ENCODE measurements around the gene KLHL29. TPM values are rescaled to one million over a fixed set of nuclear protein-coding genes. Genes with fewer than 3 reads are reported as not detected.

The KLHL29 gene
- total and polyA plus RNA-seq, 2 donors (not counting 3 experiments of a cell fraction or from before 2014, with no cell fraction given), result 4.6 to 12.7 TPM

- DNase-seq (ENCODE audit: low read depth, low spot score) (no peak), FAIRE-seq (no peak)
- Histone ChIP-seq H2AFZ (ENCODE audit: low read depth, low read length) (no peak overlapping the region), H3K4me1 (ENCODE audit: control insufficient read depth, extremely low read depth, insufficient read depth, low read length) (peaks cover 8% of the 10 kb centered on the region), H3K79me2 (ENCODE audit: control insufficient read depth, insufficient read depth, low read length) (no peaks in the 10 kb centered on the region), H3K9me1 (replicated peaks; ENCODE audit: control insufficient read depth, extremely low read depth, insufficient read depth, low read length) (no peaks in the 10 kb centered on the region), H3K36me3 (ENCODE audit: control insufficient read depth in 2 of 2, extremely low read depth in 1 of 2, insufficient read depth in 2 of 2, low read length in 2 of 2) (no peaks in the 10 kb centered on the region), H3K27me3 (ENCODE audit: control insufficient read depth in 2 of 2, insufficient read depth in 2 of 2, low read length in 2 of 2) (no peaks in the 10 kb centered on the region), H3K4me2 (ENCODE audit: insufficient read depth, low read length) (no peak overlapping the region), H3K9ac (replicated peaks; ENCODE audit: extremely low read depth, insufficient read depth, low read length) (no peak overlapping the region), H3K27ac (ENCODE audit: insufficient read depth, low read depth, low read length) (no peak overlapping the region), H3K4me3 (replicated peaks in 1 of 3; ENCODE audit: insufficient read depth in 1 of 3, low read depth in 1 of 3, low read length in 3 of 3) (no peak overlapping the region), H3K9me3 (replicated peaks; ENCODE audit: control insufficient read depth, insufficient read depth, low read length) (no peaks in the 10 kb centered on the region), H4K20me1 (replicated peaks; ENCODE audit: control insufficient read depth, extremely low read depth, insufficient read depth, low read length) (no peaks in the 10 kb centered on the region)
- intact Hi-C loops (cut with micrococcal nuclease) (no loop called here), dilution Hi-C loops (cut with MboI; ENCODE audit: extremely low pct_ligation_motif_present, low sequenced_read_pairs) (no loop called here)
- no peak for TF ChIP-seq MAX (IDR thresholded peaks at IDR 0.05; ENCODE audit: insufficient read depth, insufficient read length)
- POLR2A ChIA-PET, result no interaction called here
- BruUV-seq (replicated peaks), result no TSS peak
- CTCF ChIA-PET, result interaction anchor here (1.6 to 1.8 kb wide), 2 partner anchors 10 kb away, joined by 5 to 6 read pairs; no protein-coding TSS in a partner anchor
These were observed 249.0 kb downstream of the KLHL29 start for GRCh38 chr2:23633966-23634365.

GRCh38 chr2:23635442-23636340 is 250.7 kb downstream of the KLHL29 start:
- Histone ChIP-seq H3K9me3 (replicated peaks; ENCODE audit: control insufficient read depth, insufficient read depth, low read length) (no peaks in the 10 kb centered on the region), H4K20me1 (replicated peaks; ENCODE audit: control insufficient read depth, extremely low read depth, insufficient read depth, low read length) (no peaks in the 10 kb centered on the region), H3K79me2 (ENCODE audit: control insufficient read depth, insufficient read depth, low read length) (no peaks in the 10 kb centered on the region), H3K9me1 (replicated peaks; ENCODE audit: control insufficient read depth, extremely low read depth, insufficient read depth, low read length) (no peaks in the 10 kb centered on the region), H3K4me2 (ENCODE audit: insufficient read depth, low read length) (no peak overlapping the region), H3K4me3 (replicated peaks in 1 of 3; ENCODE audit: insufficient read depth in 1 of 3, low read depth in 1 of 3, low read length in 3 of 3) (no peak overlapping the region), H3K36me3 (ENCODE audit: control insufficient read depth in 2 of 2, extremely low read depth in 1 of 2, insufficient read depth in 2 of 2, low read length in 2 of 2) (no peaks in the 10 kb centered on the region), H3K4me1 (ENCODE audit: control insufficient read depth, extremely low read depth, insufficient read depth, low read length) (peaks cover 8% of the 10 kb centered on the region), H3K9ac (replicated peaks; ENCODE audit: extremely low read depth, insufficient read depth, low read length) (no peak overlapping the region), H3K27ac (ENCODE audit: insufficient read depth, low read depth, low read length) (no peak overlapping the region), H2AFZ (ENCODE audit: low read depth, low read length) (no peak overlapping the region), H3K27me3 (ENCODE audit: control insufficient read depth in 2 of 2, insufficient read depth in 2 of 2, low read length in 2 of 2) (no peaks in the 10 kb centered on the region)
- FAIRE-seq (no peak), DNase-seq (ENCODE audit: low read depth, low spot score) (no peak)
- TF ChIP-seq POLR2AphosphoS5 (IDR thresholded peaks at IDR 0.05; ENCODE audit: insufficient read depth, low read depth, low read length) (no peak), POLR2A (IDR thresholded peaks at IDR 0.05; ENCODE audit: low read depth, low read length) (no peak), MAX (IDR thresholded peaks at IDR 0.05; ENCODE audit: insufficient read depth, insufficient read length) (no peak)
- CTCF ChIA-PET, result interaction anchor here (0.5 to 2.0 kb wide), 4 partner anchors 8 to 126 kb away, joined by 3 to 15 read pairs (median 5); no protein-coding TSS in a partner anchor
- POLR2A ChIA-PET, result no interaction called here
- dilution Hi-C loops (cut with MboI; ENCODE audit: extremely low pct_ligation_motif_present, low sequenced_read_pairs), result no loop called here
- no TSS peak for BruUV-seq (replicated peaks)
- intact Hi-C loops (cut with micrococcal nuclease), result loop anchor here (5.0 kb wide), 1 partner anchor 127 kb away; no protein-coding TSS in a partner anchor

All from endothelial cell of umbilical vein (primary cell).